Natural killer cell (primary cell): Measurements from ENCODE around the gene PKM. TPM values are rescaled to one million over a fixed set of nuclear protein-coding genes. Genes with fewer than 3 reads are reported as not detected.
A peak's percentile ranks its signal among the peaks of the same experiment; 100 is the strongest.
"Not testable (repeated sequence)": the region's sequence is repeated elsewhere in the genome, so short reads cannot be mapped to it uniquely, and the experiment has no call there.

Experiments used
- ATAC-seq, 3 donors: fragments of 150-1000 bp in 2 of 3; fragments of 200-7000 bp in 1 of 3; cut with Tn5 transposase; 1 replicate in 1 of 3; 2 replicates in 2 of 3; pipeline ENCODE4 v1.10.0; 2021; ENCODE audit warnings: mild to moderate bottlenecking in 2 of 3, moderate library complexity in 2 of 3
- DNase-seq, 2 donors: peaks; one replicate each; pipeline versions ENCODE4 v3.0.0 to v3.0.0-alpha.2; 2013 to 2021; ENCODE audit warnings: mixed read lengths in 1 of 2
- H3K27ac ChIP-seq: one replicate; pipeline ENCODE4 v1.5.1; 2013; ENCODE audit warnings: mild to moderate bottlenecking, low read length
- H3K27me3 ChIP-seq: one replicate; pipeline ENCODE4 v1.6.1; 2013; ENCODE audit warnings: low read length; ENCODE audit not compliant: control insufficient read depth, insufficient read depth
- H3K36me3 ChIP-seq: one replicate; pipeline ENCODE4 v1.6.1; 2013; ENCODE audit warnings: low read length; ENCODE audit not compliant: control insufficient read depth, insufficient read depth
- H3K4me1 ChIP-seq: one replicate; pipeline ENCODE4 v1.6.1; 2013; ENCODE audit warnings: low read length; ENCODE audit not compliant: control insufficient read depth, insufficient read depth
- H3K4me3 ChIP-seq: one replicate; pipeline ENCODE4 v1.5.1; 2013; ENCODE audit warnings: low read length
- H3K9me3 ChIP-seq: one replicate; pipeline ENCODE4 v1.6.1; 2013; ENCODE audit warnings: low read length; ENCODE audit not compliant: control insufficient read depth, insufficient read depth
- H3K27ac Mint-ChIP-seq, 2 donors: one replicate each; pipeline ENCODE4 v1.8.0; 2022; ENCODE audit warnings: mild to moderate bottlenecking in 2 of 2, mixed read lengths in 2 of 2, moderate library complexity in 1 of 2
- H3K27me3 Mint-ChIP-seq, 2 donors: one replicate each; pipeline ENCODE4 v1.8.0; 2022; ENCODE audit warnings: low read depth in 2 of 2, mixed read lengths in 2 of 2
- H3K36me3 Mint-ChIP-seq: one replicate; pipeline ENCODE4 v1.8.0; 2022; ENCODE audit warnings: mixed read lengths
- H3K4me1 Mint-ChIP-seq, 2 donors: one replicate each; pipeline ENCODE4 v1.8.0; 2022; ENCODE audit warnings: mixed read lengths in 2 of 2
- H3K4me3 Mint-ChIP-seq: one replicate; pipeline ENCODE4 v1.8.0; 2022; ENCODE audit warnings: mild to moderate bottlenecking, moderate library complexity, mixed read lengths
- H3K9me3 Mint-ChIP-seq, 2 donors: one replicate each; pipeline ENCODE4 v1.8.0; 2022; ENCODE audit warnings: mixed read lengths in 2 of 2
- WGBS: methylation state at CpG from one replicate; pipeline ENCODE4 v1.1.7; 2013; ENCODE audit warnings: missing lambda C conversion rate; ENCODE audit not compliant: insufficient coverage; 5-methylcytosine and 5-hydroxymethylcytosine counted together
- intact Hi-C: fragments of 100-400 bp; cut with micrococcal nuclease; formaldehyde crosslinking; loops from one replicate; pipeline ENCODE4 v1.14.2; 2022
- total RNA-seq, 4 donors: library from RNA; stranded (reverse); fragments of 120-200 nt in 1 of 4; gene quantifications; one replicate each; pipeline versions ENCODE4 v1.2.3 to v1.2.4, GENCODE V29; 2013 to 2022
- TF ChIP-seq, protein P1 (sequence below): fragments of 200-600 bp; IDR thresholded peaks from one replicate; pipeline ENCODE4 v1.8.0; 2022; ENCODE audit warnings: antibody characterized with exemption

PKM gene
- 100 to 1,000 TPM; 121 to 180 (median 155) TPM for total RNA-seq
- total RNA-seq (2013) = 231 TPM

GRCh38 chr15:72231066-72231832 is at the start of gene PKM:
PKM (minus strand) TSS chr15:72231190; CDS start chr15:72219097, 12,093 bp downstream.
- peak within 1 kb of the TSS; percentile 80 for H3K27ac ChIP-seq
- DNase-seq (peak; percentile 77 to 95), ATAC-seq (peak; percentile 24 to 61 (median 58))
- no peaks in the 10 kb centered on the region for H3K36me3 ChIP-seq
- Mint-ChIP-seq H3K4me3 (peak within 1 kb of the TSS; percentile 98), H3K27me3 (no peaks in the 10 kb centered on the region), H3K4me1 (peaks cover 39 to 52% of the 10 kb centered on the region in 2 donors), H3K27ac (peak within 1 kb of the TSS; percentile 81 to 94), H3K36me3 (no peaks in the 10 kb centered on the region), H3K9me3 (no peaks in the 10 kb centered on the region)
- under 1% methylated on average over 67 of the region's 67 CpGs for WGBS
- intact Hi-C loops = loop anchor here (10.0 kb wide), 1 partner anchor 244 kb away; the partner anchor contains the start of gene ARIH1
- no peaks in the 10 kb centered on the region for H3K27me3 ChIP-seq
- H3K4me3 ChIP-seq = peak within 1 kb of the TSS; percentile 92
- TF ChIP-seq, protein P1, sequence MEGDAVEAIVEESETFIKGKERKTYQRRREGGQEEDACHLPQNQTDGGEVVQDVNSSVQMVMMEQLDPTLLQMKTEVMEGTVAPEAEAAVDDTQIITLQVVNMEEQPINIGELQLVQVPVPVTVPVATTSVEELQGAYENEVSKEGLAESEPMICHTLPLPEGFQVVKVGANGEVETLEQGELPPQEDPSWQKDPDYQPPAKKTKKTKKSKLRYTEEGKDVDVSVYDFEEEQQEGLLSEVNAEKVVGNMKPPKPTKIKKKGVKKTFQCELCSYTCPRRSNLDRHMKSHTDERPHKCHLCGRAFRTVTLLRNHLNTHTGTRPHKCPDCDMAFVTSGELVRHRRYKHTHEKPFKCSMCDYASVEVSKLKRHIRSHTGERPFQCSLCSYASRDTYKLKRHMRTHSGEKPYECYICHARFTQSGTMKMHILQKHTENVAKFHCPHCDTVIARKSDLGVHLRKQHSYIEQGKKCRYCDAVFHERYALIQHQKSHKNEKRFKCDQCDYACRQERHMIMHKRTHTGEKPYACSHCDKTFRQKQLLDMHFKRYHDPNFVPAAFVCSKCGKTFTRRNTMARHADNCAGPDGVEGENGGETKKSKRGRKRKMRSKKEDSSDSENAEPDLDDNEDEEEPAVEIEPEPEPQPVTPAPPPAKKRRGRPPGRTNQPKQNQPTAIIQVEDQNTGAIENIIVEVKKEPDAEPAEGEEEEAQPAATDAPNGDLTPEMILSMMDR = no peak
- no peaks in the 10 kb centered on the region for H3K9me3 ChIP-seq
- peaks cover 46% of the 10 kb centered on the region for H3K4me1 ChIP-seq

DNA sequence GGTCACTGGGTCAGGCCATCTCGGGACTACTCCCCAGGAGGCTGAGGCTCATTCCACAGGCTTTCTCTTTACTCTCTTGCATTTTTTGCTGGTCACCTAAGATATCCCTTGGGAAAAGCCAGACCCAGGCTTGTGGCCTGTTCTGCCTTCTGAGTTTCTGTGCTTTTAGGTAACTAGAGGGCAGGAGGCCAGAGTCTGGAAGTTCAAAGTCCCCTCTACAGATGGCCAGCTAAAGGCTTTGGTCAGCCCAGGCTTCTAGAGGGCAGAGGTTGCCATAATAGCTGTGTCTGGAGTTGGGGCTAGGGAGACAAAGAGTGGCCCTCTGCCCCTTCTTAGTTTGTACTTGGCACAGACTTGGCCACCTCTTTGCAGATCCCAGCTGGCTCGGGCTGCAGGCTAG is 49.8 kb upstream of the PKM start:
- no peaks in the 10 kb centered on the region for H3K27me3 Mint-ChIP-seq

GRCh38 chr15:72278737-72279136 is 47.7 kb upstream of the PKM start:
- Histone ChIP-seq H3K27ac (no peak overlapping the region), H3K4me1 (peaks cover under 1% of the 10 kb centered on the region), H3K9me3 (no peaks in the 10 kb centered on the region), H3K4me3 (no peak overlapping the region), H3K27me3 (no peaks in the 10 kb centered on the region), H3K36me3 (no peaks in the 10 kb centered on the region)
- DNase-seq = no peak
- TF ChIP-seq, protein P1 = no peak
- 100% methylated on average over 1 of the region's 1 CpG for WGBS
- H3K4me1 Mint-ChIP-seq = peaks cover 5 to 6% of the 10 kb centered on the region in 2 donors
- H3K4me3 Mint-ChIP-seq = no peak overlapping the region
- intact Hi-C loops = no loop called here
- no peak overlapping the region for H3K27ac Mint-ChIP-seq
- H3K36me3 Mint-ChIP-seq = no peaks in the 10 kb centered on the region
- H3K9me3 Mint-ChIP-seq = no peaks in the 10 kb centered on the region
- no peak for ATAC-seq
- H3K27me3 Mint-ChIP-seq = peaks cover 0 to 2% of the 10 kb centered on the region in 2 donors

More for the DNA sequence above, 49.8 kb upstream of the PKM start:
- TF ChIP-seq, protein P1 = no peak
- 98% methylated on average over 2 of the region's 2 CpGs for WGBS
- DNase-seq (no peak), ATAC-seq (no peak)
- Mint-ChIP-seq H3K27ac (no peak overlapping the region), H3K9me3 (no peaks in the 10 kb centered on the region), H3K4me1 (no peaks in the 10 kb centered on the region), H3K36me3 (no peaks in the 10 kb centered on the region), H3K4me3 (no peak overlapping the region)
- intact Hi-C loops = no loop called here
- Histone ChIP-seq H3K4me3 (no peak overlapping the region), H3K9me3 (no peaks in the 10 kb centered on the region), H3K4me1 (no peaks in the 10 kb centered on the region), H3K27ac (no peak overlapping the region), H3K27me3 (no peaks in the 10 kb centered on the region), H3K36me3 (no peaks in the 10 kb centered on the region)

DNA sequence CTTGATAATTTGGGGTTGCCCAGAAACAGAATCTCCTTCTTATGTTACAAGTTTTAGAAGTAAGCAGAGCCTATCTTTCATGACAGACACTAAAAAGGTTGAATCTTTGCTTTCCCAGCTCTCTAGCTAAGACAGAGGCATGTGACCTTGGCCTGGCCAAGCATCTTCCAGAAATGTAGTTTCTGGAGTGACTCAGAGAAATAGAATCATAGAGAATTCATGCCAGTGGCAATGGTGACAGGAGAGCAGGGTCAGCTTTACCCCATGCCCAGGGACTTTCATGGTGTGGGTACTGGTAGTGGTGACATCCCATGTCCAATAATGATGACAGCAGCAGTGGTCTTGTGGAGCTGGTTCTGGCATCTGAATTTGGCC is 45.3 kb upstream of the PKM start:
- H3K4me3 ChIP-seq = no peak overlapping the region
- Mint-ChIP-seq H3K27ac (no peak overlapping the region), H3K4me1 (peaks cover 24% of the 10 kb centered on the region in 2 donors), H3K36me3 (no peaks in the 10 kb centered on the region), H3K4me3 (no peak overlapping the region), H3K27me3 (peaks cover 0 to 2% of the 10 kb centered on the region in 2 donors), H3K9me3 (no peaks in the 10 kb centered on the region)
- no peaks in the 10 kb centered on the region for H3K9me3 ChIP-seq
- H3K36me3 ChIP-seq = no peaks in the 10 kb centered on the region
- H3K4me1 ChIP-seq = peaks cover 15% of the 10 kb centered on the region
- H3K27ac ChIP-seq = no peak overlapping the region
- DNase-seq = no peak
- intact Hi-C loops = no loop called here
- H3K27me3 ChIP-seq = no peaks in the 10 kb centered on the region
- TF ChIP-seq, protein P1 = no peak
- ATAC-seq = no peak

- H3K4me1 Mint-ChIP-seq = peaks cover 29% of the 10 kb centered on the region in 2 donors
- intact Hi-C loops, H3K4me3 ChIP-seq, DNase-seq, H3K27me3 Mint-ChIP-seq, H3K4me3 Mint-ChIP-seq, H3K36me3 Mint-ChIP-seq, H3K9me3 Mint-ChIP-seq, H3K36me3 ChIP-seq, H3K27ac Mint-ChIP-seq, H3K27ac ChIP-seq, H3K9me3 ChIP-seq, ATAC-seq, H3K27me3 ChIP-seq: not testable (repeated sequence)
- peaks cover 15% of the 10 kb centered on the region for H3K4me1 ChIP-seq
These were observed 44.8 kb upstream of the PKM start for GRCh38 chr15:72275635-72276325.
